ENCODE data around the gene ZNF398.

The ZNF398 gene

GRCh38 chr7:149125863-149126661 is 21.2 kb upstream of the ZNF398 start, which contains the start of gene ZNF425:
ZNF425 (minus strand) TSS chr7:149126324; CDS start chr7:149126213, 111 bp downstream.
- CTCF ChIA-PET = interaction anchor here (0.5 to 1.8 kb wide), 21 partner anchors 8 to 643 kb away, joined by 3 to 12 read pairs (median 3); partner anchors contain the start of genes ZNF282, ZNF398 and ZNF786
- POLR2A ChIA-PET = interaction anchor here (0.7 to 3.4 kb wide), 9 partner anchors 18 to 69 kb away, joined by 3 to 39 read pairs (median 4); partner anchors contain the start of genes ZNF282 and ZNF398
- TF ChIP-seq ZNF558 (tag by site-specific recombination; IDR thresholded peaks at IDR 0.05) (peak; percentile 13; the same call in 1 of the 2 replicates), ZNF555 (tag by site-specific recombination; conservative IDR thresholded peaks at IDR 0.05) (no peak), PRDM6 (tag by site-specific recombination; IDR thresholded peaks at IDR 0.05) (no peak), SP2 (tag by site-specific recombination; IDR thresholded peaks at IDR 0.05) (peak; percentile 87), ZXDB (tag by site-specific recombination; IDR thresholded peaks at IDR 0.05) (peak; percentile 79), ZNF132 (tag by site-specific recombination; IDR thresholded peaks at IDR 0.05; ENCODE audit: borderline replicate concordance) (no peak), ZNF214 (tag by site-specific recombination; IDR thresholded peaks at IDR 0.05; ENCODE audit: borderline replicate concordance) (no peak), ZNF623 (tag by site-specific recombination; IDR thresholded peaks at IDR 0.05) (no peak), ZNF324 (tag by site-specific recombination; IDR thresholded peaks at IDR 0.05) (peak; percentile 82), HIC1 (tag by site-specific recombination; IDR thresholded peaks at IDR 0.05) (peak; percentile 56; the same call in 1 of the 2 replicates), ZNF138 (tag by site-specific recombination; IDR thresholded peaks at IDR 0.05; ENCODE audit: borderline replicate concordance) (no peak), GLIS2 (tag by site-specific recombination; IDR thresholded peaks at IDR 0.05) (peak; percentile 79), ZNF610 (tag by site-specific recombination; IDR thresholded peaks at IDR 0.05; ENCODE audit: borderline replicate concordance) (peak; percentile 90), IKZF3 (tag by site-specific recombination; IDR thresholded peaks at IDR 0.05) (peak; percentile 18; the same call in 1 of the 2 replicates), ZBTB26 (tag by site-specific recombination; optimal IDR thresholded peaks at IDR 0.05) (no peak), ZNF521 (tag by site-specific recombination; IDR thresholded peaks at IDR 0.05) (no peak), ZNF513 (tag by site-specific recombination; IDR thresholded peaks at IDR 0.05) (0 out of 2 replicates have a peak, but pooled peaks have one; percentile 11), TRIM28 (IDR thresholded peaks at IDR 0.05; ENCODE audit: borderline replicate concordance, low read length) (peak; percentile 50; the same call in 1 of the 2 replicates), EGR2 (tag by site-specific recombination; IDR thresholded peaks at IDR 0.05; ENCODE audit: low read depth) (no peak), ZNF2 (tag by site-specific recombination; IDR thresholded peaks at IDR 0.05) (peak; percentile 99), ZBTB48 (tag by site-specific recombination; IDR thresholded peaks at IDR 0.05) (peak; percentile 90), ATF2 (tag by site-specific recombination; IDR thresholded peaks at IDR 0.05; ENCODE audit: low read depth) (no peak), REPIN1 (tag by site-specific recombination; IDR thresholded peaks at IDR 0.05; ENCODE audit: low read depth) (peak; percentile 73; the same call in 1 of the 2 replicates), ZNF157 (tag by site-specific recombination; IDR thresholded peaks at IDR 0.05) (no peak)
- TF ChIP-seq, protein P1, sequence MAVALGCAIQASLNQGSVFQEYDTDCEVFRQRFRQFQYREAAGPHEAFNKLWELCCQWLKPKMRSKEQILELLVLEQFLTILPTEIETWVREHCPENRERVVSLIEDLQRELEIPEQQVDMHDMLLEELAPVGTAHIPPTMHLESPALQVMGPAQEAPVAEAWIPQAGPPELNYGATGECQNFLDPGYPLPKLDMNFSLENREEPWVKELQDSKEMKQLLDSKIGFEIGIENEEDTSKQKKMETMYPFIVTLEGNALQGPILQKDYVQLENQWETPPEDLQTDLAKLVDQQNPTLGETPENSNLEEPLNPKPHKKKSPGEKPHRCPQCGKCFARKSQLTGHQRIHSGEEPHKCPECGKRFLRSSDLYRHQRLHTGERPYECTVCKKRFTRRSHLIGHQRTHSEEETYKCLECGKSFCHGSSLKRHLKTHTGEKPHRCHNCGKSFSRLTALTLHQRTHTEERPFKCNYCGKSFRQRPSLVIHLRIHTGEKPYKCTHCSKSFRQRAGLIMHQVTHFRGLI (tag by site-specific recombination; IDR thresholded peaks at IDR 0.05) = peak; percentile 68; the same call in 1 of the 2 replicates

More at GRCh38 chr7:149125863-149126661, 21.2 kb upstream of the ZNF398 start, which contains the start of gene ZNF425:
- H3K36me3 ChIP-seq (ENCODE audit: control insufficient read depth in 2 of 2, insufficient read depth in 1 of 2, low read length in 2 of 2) = peaks cover 0 to 17% of the 10 kb centered on the region in 2 experiments; a peak in 2 of 3 replicates
- no peaks in the 10 kb centered on the region for H3K9me3 ChIP-seq (ENCODE audit: control insufficient read depth, insufficient read depth, low read depth, low read length)
- H3K4me1 ChIP-seq (ENCODE audit: control insufficient read depth, insufficient read depth, low read length) = no peaks in the 10 kb centered on the region
- H3K27ac ChIP-seq (ENCODE audit: extremely low read depth, low read depth, low read length) = peak within 1 kb of the TSS; percentile 82
- H3K4me3 ChIP-seq (ENCODE audit: low read depth, low read length) = peak within 1 kb of the TSS; percentile 73

Data from HEK293 (cell line).